NCI-H2029 treated with DMSO at 0.1 percent for 48 hours (cell line): ENCODE data around the gene ROMO1.
"Not testable (repeated sequence)": the region's sequence is repeated elsewhere in the genome, so short reads cannot be mapped to it uniquely, and the experiment has no call there.

Experiments
- DNase-seq: peaks from one replicate; lab custom pipeline; 2025; lab: John Stamatoyannopoulos, UW

ROMO1 gene

GRCh38 chr20:35681960-35682359 is 17.2 kb upstream of the ROMO1 start:
- DNase-seq, result no peak

GRCh38 chr20:35685368-35685767 is 13.8 kb upstream of the ROMO1 start:
- not testable (repeated sequence) for DNase-seq

- DNase-seq, result not testable (repeated sequence)
Measured at GRCh38 chr20:35686872-35687271, 12.3 kb upstream of the ROMO1 start.

GRCh38 chr20:35690265-35690664 is 8.9 kb upstream of the ROMO1 start:
- no peak for DNase-seq

GRCh38 chr20:35695245-35695749 is 3.9 kb upstream of the ROMO1 start:
- DNase-seq, result no peak

- no peak for DNase-seq
Measured at GRCh38 chr20:35695978-35696377, 3.2 kb upstream of the ROMO1 start.

GRCh38 chr20:35697696-35698297 is 1.4 kb upstream of the ROMO1 start:
- no peak for DNase-seq

GRCh38 chr20:35698298-35699126 is 693 bp upstream of the ROMO1 start:
- DNase-seq, result no peak

GRCh38 chr20:35699957-35700624 is 886 bp downstream of the ROMO1 start:
- DNase-seq, result no peak

GRCh38 chr20:35700625-35701148 is 1.5 kb downstream of the ROMO1 start:
- DNase-seq, result no peak

- no peak for DNase-seq
Measured at GRCh38 chr20:35702051-35702823, 3.0 kb downstream of the ROMO1 start.

- DNase-seq, result no peak
Measured at GRCh38 chr20:35702824-35703695, 3.9 kb downstream of the ROMO1 start.

- DNase-seq, result no peak
Measured at GRCh38 chr20:35704514-35705261, 5.5 kb downstream of the ROMO1 start.

- DNase-seq, result not testable (repeated sequence)
Measured at GRCh38 chr20:35705894-35706293, 6.7 kb downstream of the ROMO1 start.

GRCh38 chr20:35706591-35707529 is 7.7 kb downstream of the ROMO1 start:
- not testable (repeated sequence) for DNase-seq

- no peak for DNase-seq
Measured at GRCh38 chr20:35708502-35708901, 9.3 kb downstream of the ROMO1 start.

- DNase-seq, result no peak
Measured at GRCh38 chr20:35709259-35709658, 10.1 kb downstream of the ROMO1 start.

GRCh38 chr20:35710039-35710438 is 10.8 kb downstream of the ROMO1 start:
- DNase-seq, result no peak
